Mucosa of rectum (tissue), 2 donors: Measurements from ENCODE around the gene CDC25C.
"Not testable (repeated sequence)": the region's sequence is repeated elsewhere in the genome, so short reads cannot be mapped to it uniquely, and the experiment has no call there.

Experiments used
- H3K27ac ChIP-seq, 2 donors: one replicate each; pipeline ENCODE4 v1.7.0; 2013; ENCODE audit warnings: inconsistent platforms in 2 of 2, low read depth in 2 of 2, low read length in 2 of 2
- H3K27me3 ChIP-seq, 2 donors: one replicate each; pipeline ENCODE4 v1.7.0; 2013; ENCODE audit warnings: low read length in 2 of 2; ENCODE audit not compliant: control insufficient read depth in 2 of 2, insufficient read depth in 2 of 2
- H3K36me3 ChIP-seq, 2 donors: one replicate each; pipeline ENCODE4 v1.7.0; 2013; ENCODE audit warnings: low read length in 2 of 2; ENCODE audit not compliant: control insufficient read depth in 2 of 2, insufficient read depth in 2 of 2
- H3K4me1 ChIP-seq, 2 donors: one replicate each; pipeline ENCODE4 v1.7.0; 2013; ENCODE audit warnings: low read length in 2 of 2, mild to moderate bottlenecking in 1 of 2; ENCODE audit not compliant: control insufficient read depth in 2 of 2, insufficient read depth in 2 of 2
- H3K4me3 ChIP-seq, 2 donors: one replicate each; pipeline ENCODE4 v1.7.0; 2013; ENCODE audit warnings: low read length in 2 of 2
- H3K9ac ChIP-seq, 2 donors: one replicate each; pipeline ENCODE4 v1.7.0; 2013; ENCODE audit warnings: low read length in 2 of 2, low read depth in 1 of 2, mild to moderate bottlenecking in 1 of 2
- H3K9me3 ChIP-seq, 2 donors: one replicate each; pipeline ENCODE4 v1.7.0; 2013; ENCODE audit warnings: low read length in 2 of 2; ENCODE audit not compliant: control insufficient read depth in 2 of 2
- donor health status: healthy.
- donor health status: Normal muscosa, but diverticular disease.

CDC25C gene

DNA sequence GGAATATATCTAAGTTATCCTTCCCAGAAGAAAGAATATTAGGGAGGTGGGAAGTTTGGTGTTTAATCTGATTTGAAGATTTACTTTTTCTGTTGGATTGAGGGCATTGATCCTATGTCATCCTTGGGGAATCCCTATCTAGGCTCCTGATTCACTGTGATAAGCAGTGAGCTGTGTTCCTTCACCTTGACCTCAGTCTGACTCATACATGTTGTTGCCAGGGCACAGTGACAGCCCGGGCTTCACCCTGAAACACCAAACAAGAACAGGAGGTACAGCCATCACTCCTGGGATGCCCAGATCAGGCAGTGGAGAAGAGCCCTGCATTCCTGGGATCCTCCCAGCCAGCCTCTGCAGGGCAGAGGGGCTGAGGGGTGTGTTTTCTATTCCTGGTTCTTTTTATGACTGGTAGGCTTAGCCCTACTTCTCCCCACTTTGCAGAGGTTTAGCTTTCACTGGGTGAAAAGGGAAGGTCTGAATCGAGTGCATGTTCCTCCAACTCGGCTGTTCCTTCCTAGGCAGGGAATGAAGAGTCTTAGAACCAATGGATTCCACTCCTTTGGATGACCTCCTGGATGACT lies 3.4 kb upstream of the CDC25C start:
- Histone ChIP-seq H3K4me3 (no peak overlapping the region), H3K27me3 (no peaks in the 10 kb centered on the region), H3K9me3 (no peaks in the 10 kb centered on the region), H3K36me3 (no peaks in the 10 kb centered on the region), H3K9ac (no peak overlapping the region), H3K4me1 (peaks cover 20 to 23% of the 10 kb centered on the region in 2 donors), H3K27ac (no peak overlapping the region)

DNA sequence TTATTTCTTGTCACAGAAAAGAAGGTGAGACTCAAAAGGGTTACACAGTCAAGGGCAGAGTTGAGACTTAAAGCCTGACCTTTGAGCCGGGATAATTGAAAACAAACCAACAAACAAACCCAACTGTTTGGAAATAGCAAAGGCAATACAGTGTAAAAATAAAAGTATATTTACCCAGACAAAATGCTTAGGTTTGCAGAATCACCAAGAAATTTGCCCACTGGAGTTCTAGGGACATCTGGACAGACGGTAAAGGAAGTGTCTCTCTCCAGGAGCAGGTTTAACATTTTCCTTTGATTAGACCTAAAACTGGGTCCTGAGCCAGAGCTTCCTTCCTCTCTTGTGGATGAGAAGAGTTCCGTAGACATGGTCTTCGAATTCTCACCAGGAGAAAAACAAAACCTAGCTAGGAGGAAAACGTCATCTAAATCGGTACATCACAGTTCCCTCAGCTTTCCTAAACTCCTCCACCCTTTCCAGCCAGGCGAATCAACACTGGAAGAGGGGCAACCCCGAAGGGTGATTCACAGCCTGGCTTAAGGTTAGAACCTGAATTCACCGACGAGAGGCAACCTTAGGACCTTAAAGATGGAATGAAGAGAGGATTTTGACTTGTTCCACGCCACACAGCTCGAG lies 673 bp downstream of the CDC25C start:
- Histone ChIP-seq H3K4me3 (peak overlapping the region; percentile 82 to 94), H3K27ac (no peak overlapping the region), H3K9me3 (no peaks in the 10 kb centered on the region), H3K36me3 (no peaks in the 10 kb centered on the region), H3K27me3 (no peaks in the 10 kb centered on the region), H3K4me1 (peaks cover 14% of the 10 kb centered on the region in 2 donors), H3K9ac (peak overlapping the region; percentile 5 to 38)

DNA sequence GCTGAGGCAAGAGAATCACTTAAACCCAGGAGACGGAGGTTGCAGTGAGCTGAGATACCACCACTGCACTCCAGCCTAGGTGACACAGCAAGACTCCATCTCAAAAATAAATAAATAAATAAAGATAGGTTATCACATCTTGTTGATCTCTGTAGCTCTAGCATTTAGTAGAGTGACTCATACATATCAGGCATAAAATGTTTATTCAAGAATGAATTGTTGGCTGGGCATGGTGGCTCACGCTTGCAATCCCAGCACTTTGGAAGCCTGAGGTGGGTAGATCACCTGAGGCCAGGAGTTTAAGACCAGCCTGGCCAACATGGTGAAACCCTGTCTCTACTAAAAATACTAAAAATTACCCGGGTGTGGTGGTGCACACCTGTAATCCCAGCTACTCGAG lies 13.4 kb downstream of the CDC25C start:
- not testable (repeated sequence) for H3K9ac ChIP-seq, H3K4me1 ChIP-seq

DNA sequence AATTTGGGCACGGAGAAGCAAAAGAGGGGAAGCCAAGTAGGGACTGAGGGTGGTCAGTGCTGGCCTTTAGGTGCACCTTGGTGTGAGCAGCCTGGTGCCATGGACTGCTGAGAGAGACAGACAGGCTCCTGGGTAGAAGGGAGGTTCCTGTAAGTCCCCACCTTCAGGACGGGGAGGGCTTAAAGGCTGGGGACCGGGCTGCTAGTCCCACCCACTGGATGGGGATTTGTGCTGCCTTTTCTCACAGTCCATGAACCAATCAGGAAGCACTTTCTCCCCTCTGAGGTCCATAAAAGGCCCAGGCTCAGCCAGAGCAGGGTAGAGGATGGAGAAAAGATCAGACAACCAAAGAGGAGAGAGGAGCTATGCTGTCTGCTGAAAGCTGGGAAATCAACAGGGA lies 15.2 kb downstream of the CDC25C start:
- H3K27me3 ChIP-seq: no peaks in the 10 kb centered on the region
- no peak overlapping the region for H3K4me3 ChIP-seq

More for the DNA sequence above, 13.4 kb downstream of the CDC25C start:
- not testable (repeated sequence) for H3K4me3 ChIP-seq, H3K27ac ChIP-seq, H3K36me3 ChIP-seq, H3K27me3 ChIP-seq, H3K9me3 ChIP-seq

DNA sequence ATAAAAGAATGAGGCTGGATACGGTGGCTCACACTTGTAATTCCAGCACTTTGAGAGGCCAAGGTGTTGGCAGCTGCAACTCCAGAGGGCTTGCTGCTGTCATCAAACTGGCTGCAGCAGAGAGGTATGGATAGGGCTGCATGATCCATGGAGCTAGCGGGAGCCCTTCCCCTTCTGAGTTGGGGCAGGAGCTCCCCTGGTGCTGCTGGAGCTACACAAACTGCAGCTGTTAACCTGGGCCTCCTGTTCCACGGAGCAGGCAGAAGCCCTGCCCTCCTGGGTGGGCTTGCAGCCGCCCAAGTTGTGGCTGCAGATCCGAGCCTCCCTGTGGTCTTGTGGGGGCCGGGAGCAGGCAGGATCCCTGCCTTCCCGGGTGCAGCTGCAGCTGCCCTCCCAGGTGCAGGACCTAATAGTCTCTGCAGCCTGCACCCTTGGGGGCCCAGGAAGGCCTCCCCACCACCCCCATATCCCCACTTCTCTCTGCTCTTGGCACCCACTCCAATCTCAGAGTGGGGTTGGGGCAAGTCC lies 15.8 kb downstream of the CDC25C start:
- Histone ChIP-seq H3K4me3 (no peak overlapping the region), H3K27me3 (no peaks in the 10 kb centered on the region), H3K27ac (no peak overlapping the region), H3K9ac (no peak overlapping the region), H3K4me1 (no peaks in the 10 kb centered on the region), H3K9me3 (no peaks in the 10 kb centered on the region), H3K36me3 (no peaks in the 10 kb centered on the region)

More for the DNA sequence above, 15.2 kb downstream of the CDC25C start:
- Histone ChIP-seq H3K27ac (no peak overlapping the region), H3K4me1 (no peaks in the 10 kb centered on the region), H3K9ac (no peak overlapping the region), H3K9me3 (no peaks in the 10 kb centered on the region), H3K36me3 (no peaks in the 10 kb centered on the region)

DNA sequence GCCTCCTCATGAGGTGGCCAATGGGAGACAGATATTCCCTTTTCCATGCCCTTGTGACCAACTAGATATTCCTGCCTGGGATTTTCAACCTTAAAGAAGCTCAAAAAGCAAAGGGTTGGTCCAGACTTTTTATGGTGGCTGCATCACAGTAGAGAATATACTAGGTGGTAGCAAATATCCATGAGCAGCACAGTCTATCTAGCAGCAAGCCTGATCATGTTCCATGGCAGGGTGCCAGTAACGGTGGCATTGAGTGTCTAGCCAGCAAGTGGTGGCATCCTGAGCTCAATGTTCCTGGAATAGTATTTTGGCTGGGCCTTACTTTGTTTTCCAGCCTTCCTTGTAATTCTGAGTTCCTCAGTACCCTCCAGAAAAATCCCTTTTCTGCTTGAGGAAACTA lies 25.8 kb downstream of the CDC25C start:
- H3K27me3 ChIP-seq: no peaks in the 10 kb centered on the region
- no peaks in the 10 kb centered on the region for H3K36me3 ChIP-seq
- H3K9me3 ChIP-seq: no peaks in the 10 kb centered on the region
- no peak overlapping the region for H3K9ac ChIP-seq
- no peak overlapping the region for H3K27ac ChIP-seq
- no peak overlapping the region for H3K4me3 ChIP-seq
- H3K4me1 ChIP-seq: no peaks in the 10 kb centered on the region

DNA sequence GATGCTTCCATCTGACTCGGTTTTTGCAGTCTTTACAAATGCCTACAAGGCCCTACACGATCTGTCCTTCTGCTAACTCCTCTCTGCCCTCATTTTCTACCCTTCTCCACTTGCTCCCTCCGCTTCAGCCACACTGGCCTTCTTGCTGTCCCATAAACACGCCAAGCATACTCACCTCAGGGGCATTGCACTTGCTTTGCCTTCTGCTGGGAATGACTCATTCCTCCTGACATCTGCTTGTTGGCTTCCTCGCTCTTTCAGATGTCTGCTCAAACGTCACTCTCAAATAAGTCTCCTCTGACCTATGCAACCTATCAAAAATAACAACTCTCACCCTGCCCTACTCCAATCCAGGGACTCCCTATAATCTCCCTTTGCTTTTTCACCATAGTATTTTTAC lies 28.2 kb downstream of the CDC25C start:
- H3K36me3 ChIP-seq: no peaks in the 10 kb centered on the region

DNA sequence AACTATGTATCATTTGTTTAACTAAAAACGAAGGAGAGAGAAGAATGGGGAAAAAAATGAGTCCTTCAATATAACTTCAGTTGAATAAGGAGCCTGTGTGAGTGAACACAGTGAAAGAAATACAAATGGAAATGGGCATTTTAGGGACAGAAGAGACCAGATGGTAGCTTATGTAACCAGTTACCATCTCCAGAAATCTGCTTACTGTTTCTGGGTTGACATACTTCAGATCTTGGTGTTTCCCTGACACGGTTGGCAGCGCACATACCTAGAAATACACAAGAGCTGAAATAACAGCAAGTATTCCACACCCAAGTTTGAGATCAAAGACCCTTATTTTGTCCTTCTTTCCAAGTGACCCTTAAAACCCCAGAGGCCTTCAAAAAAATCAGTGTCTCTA lies 42.3 kb downstream of the CDC25C start:
- Histone ChIP-seq H3K27ac (no peak overlapping the region), H3K27me3 (no peaks in the 10 kb centered on the region), H3K36me3 (no peaks in the 10 kb centered on the region), H3K9me3 (no peaks in the 10 kb centered on the region), H3K4me3 (no peak overlapping the region), H3K4me1 (no peaks in the 10 kb centered on the region), H3K9ac (no peak overlapping the region)

More for the DNA sequence above, 28.2 kb downstream of the CDC25C start:
- Histone ChIP-seq H3K9ac (no peak overlapping the region), H3K27ac (no peak overlapping the region), H3K27me3 (no peaks in the 10 kb centered on the region), H3K4me1 (no peaks in the 10 kb centered on the region), H3K9me3 (no peaks in the 10 kb centered on the region), H3K4me3 (no peak overlapping the region)

DNA sequence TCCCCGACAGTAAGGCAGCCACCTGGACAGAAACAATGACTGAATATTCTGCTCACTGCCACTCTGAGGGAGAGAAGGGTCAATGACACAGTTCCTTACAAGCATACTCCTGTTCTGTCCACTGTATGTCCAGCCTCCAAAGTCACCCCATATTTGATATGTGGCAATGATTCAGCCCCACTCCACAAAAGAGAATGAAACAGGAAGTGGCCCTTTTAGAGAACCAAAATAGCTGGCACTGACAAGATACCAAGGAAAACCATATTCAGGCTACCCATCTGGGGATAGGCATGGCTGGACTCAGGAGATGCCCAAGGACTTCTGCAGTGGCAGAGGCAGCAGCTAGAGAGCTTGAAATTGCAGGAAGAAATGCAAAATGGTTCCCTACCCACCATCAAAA lies 44.4 kb downstream of the CDC25C start:
- Histone ChIP-seq H3K4me1 (no peaks in the 10 kb centered on the region), H3K4me3 (no peak overlapping the region), H3K27me3 (no peaks in the 10 kb centered on the region), H3K27ac (no peak overlapping the region), H3K9ac (no peak overlapping the region), H3K9me3 (no peaks in the 10 kb centered on the region), H3K36me3 (no peaks in the 10 kb centered on the region)

DNA sequence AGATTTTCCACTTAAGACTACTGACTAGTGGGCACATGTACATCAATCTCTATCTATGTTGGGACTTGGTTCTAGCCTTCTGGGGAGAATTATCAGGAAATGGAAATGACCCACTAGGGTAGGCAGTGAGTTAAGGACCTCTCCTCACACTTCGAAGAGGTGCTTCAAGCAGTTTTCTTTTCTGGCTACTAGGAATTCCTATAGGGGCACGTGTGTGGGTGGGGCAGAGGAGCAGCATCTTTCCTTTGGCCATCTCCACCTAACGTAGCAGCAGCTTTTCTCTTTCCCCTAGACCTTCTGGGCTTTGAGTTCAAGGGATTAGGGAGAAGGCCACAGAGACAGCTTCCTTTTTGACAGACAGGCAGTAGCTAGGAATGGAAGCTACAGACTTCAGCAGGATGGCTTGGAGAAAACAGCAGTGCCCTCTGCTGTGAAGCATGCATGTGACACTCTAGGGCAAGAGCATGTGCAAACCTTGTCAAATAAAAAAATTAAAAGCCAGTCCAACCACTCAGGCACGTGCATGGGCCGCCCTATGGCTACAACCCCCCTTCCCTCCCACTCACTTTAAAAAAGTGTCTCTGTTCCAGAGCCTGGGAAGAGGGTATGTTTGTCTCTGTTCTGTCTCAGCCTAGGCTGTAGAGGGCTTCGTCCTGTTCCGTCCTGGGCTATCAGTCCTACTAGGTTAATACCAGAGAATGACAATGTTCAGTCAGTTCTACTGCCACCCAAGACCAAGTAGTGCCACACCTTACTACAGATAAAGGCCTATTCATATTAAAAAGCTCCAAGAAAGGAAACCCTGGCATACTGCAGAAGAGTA lies 48.5 kb downstream of the CDC25C start:
- H3K9me3 ChIP-seq: no peaks in the 10 kb centered on the region
- H3K4me3 ChIP-seq: no peak overlapping the region
- H3K9ac ChIP-seq: no peak overlapping the region
- H3K27ac ChIP-seq: no peak overlapping the region
- H3K36me3 ChIP-seq: no peaks in the 10 kb centered on the region
- no peaks in the 10 kb centered on the region for H3K4me1 ChIP-seq
- H3K27me3 ChIP-seq: no peaks in the 10 kb centered on the region
